Posterior vena cava (tissue), 2 donors: Measurements from ENCODE around the gene HPCAL4. TPM values are rescaled to one million over a fixed set of nuclear protein-coding genes. Genes with fewer than 3 reads are reported as not detected.

Source experiments
- DNase-seq: peaks from one replicate; pipeline ENCODE4 v3.0.0-alpha.2; 2020; ENCODE audit warnings: low spot score
- intact Hi-C, 2 donors: fragments of 100-400 bp; cut with DNase I; formaldehyde crosslinking; loops; one replicate each; pipeline versions ENCODE4 v1.14.1 to v1.14.2; 2022 to 2023
- total RNA-seq, 2 donors: library from RNA; stranded (reverse); fragmentation: NEBNext Ultra II Directional; extraction: Animal tissue kit (Norgen Biotek cat#: 25700); gene quantifications; one replicate each; pipeline ENCODE4 v1.2.1, GENCODE V29; 2021
- donor health status: DM: yes; HTN: yes; CAD: no.
- donor health status: DM: yes; HTN: yes; CAD: no.

The HPCAL4 gene
- total RNA-seq, 2 donors from 2014 or later, result 0.09 TPM; not detected in 1

GRCh38 chr1:39711104-39711965 lies 20.1 kb upstream of the HPCAL4 start:
- intact Hi-C loops, result no loop called here
- no peak for DNase-seq

- intact Hi-C loops, result loop anchor here in 1 of 2 donors (5.0 kb wide), 1 partner anchor 100 kb away; no protein-coding TSS in a partner anchor
- no peak for DNase-seq
Measured at GRCh38 chr1:39707506-39707905, 16.3 kb upstream of the HPCAL4 start.

DNA sequence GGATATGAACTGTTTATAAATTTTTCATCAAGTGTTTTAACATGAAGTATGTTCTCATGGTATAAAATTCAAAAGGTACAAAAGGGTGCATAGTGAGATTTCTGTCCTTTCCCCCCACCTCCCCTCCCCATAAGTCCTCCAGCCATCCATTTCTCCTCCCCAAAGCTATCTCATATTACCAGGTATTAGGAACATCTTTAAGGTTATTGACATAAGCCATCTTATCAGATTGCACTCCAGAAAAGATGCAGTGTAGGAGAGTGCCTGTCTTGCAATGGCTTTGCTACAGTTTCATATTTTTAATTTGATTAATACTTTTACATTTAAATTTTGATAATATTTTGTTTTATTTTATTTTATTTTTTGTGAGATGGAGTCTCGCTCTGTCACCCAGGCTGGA lies 13.5 kb upstream of the HPCAL4 start:
- intact Hi-C loops, result loop anchor here in 1 of 2 donors (5.0 kb wide), 1 partner anchor 97 kb away; no protein-coding TSS in a partner anchor
- DNase-seq, result no peak

- DNase-seq, result no peak
- intact Hi-C loops, result no loop called here
Measured at GRCh38 chr1:39701049-39701439, 9.8 kb upstream of the HPCAL4 start.

GRCh38 chr1:39700348-39700747 lies 9.1 kb upstream of the HPCAL4 start:
- no peak for DNase-seq

DNA sequence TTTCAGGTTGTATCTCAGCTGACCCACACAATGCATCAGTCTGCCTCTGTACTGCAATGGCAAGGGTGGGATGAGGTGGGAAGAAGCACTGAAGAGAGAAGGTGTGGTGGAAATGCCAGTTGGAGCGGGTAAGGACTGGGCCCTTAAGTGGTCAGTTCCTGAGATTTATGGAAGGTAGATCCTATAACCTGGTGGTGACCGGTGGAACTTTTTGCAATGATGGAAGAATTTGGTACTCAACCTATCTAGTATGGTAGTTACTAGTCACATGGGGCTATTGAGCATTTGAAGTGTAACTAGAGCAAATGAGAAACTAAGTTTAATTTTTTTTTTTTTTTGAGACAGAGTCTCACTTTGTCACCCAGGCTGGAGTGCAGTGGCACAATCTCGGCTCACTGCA lies 8.2 kb upstream of the HPCAL4 start:
- DNase-seq, result no peak
- intact Hi-C loops, result no loop called here

More at GRCh38 chr1:39700348-39700747, 9.1 kb upstream of the HPCAL4 start:
- intact Hi-C loops, result no loop called here

- no peak for DNase-seq
- intact Hi-C loops, result no loop called here
Measured at GRCh38 chr1:39698568-39698967, 7.3 kb upstream of the HPCAL4 start.

- DNase-seq, result no peak
- intact Hi-C loops, result no loop called here
Measured at GRCh38 chr1:39696448-39696847, 5.2 kb upstream of the HPCAL4 start.

DNA sequence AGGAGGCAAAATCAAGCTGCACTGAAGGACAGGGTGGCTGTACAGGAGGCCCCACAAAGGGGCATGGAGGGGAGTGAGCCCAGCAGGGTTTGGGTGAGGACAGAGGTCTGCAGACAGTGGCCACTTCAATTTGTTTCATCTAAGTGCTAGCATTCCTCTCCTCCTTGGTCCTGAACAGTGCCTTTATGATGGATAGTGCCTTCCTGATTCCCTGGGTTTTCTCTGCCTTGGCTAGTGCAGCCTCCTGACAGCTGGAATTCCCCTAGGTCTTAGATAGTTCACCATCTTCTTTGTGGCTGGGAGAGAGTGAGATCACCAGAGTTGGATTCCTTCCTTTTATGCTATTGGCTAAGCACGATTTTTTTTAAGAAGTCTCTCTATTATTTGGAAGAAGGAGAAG lies 3.8 kb upstream of the HPCAL4 start:
- intact Hi-C loops, result no loop called here
- no peak for DNase-seq

DNA sequence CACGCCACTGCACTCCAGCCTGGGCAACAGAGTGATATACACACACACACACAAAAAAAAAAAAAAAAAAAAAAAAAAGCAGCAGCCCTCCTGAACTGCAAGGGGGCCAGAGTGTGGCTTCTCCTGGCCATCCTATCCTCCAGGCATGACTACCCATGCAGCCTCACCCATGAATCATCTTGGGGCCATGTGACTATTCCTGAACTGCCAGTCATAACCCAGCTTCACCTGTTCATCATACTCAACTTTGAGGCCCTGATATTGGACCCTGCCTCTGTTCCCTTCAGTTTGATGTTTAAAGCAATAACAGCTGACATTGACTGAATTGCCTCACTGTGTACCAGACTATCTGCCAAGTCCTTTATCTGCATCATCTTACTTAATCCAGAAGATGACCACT lies 2.8 kb upstream of the HPCAL4 start:
- no peak for DNase-seq
- intact Hi-C loops, result no loop called here

GRCh38 chr1:39692152-39693074 lies 1.2 kb upstream of the HPCAL4 start:
- intact Hi-C loops, result no loop called here
- DNase-seq, result no peak

DNA sequence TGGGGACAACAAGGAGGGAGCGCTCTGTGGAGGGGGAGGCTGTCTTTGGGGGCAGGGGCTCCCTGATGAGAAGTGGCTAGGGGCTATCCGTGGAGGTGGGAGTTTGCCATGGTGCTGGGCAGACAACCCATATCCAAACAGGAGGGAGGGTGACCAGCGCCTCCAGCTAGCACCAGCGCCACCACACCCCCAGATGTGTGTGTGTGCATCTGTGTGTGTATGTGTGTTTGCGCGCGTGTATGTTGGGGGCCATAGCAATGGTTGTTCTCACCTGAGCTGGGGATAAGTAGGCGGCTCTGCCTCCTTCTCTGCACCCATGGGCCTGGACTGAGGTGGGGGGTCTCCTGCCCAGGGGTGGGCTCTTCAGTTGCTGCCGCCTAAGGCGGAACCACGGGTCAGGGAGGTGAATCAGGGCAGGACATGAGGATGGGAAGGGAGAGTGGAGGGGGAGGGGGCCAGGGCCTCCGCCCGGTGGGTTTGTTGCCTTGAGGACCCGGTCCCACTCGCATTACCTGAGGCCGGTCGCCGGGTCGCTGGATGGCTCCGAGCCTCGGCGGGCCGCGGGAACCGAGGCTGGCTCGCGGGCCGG lies 345 bp downstream of the HPCAL4 start:
- intact Hi-C loops, result no loop called here
- DNase-seq, result no peak

DNA sequence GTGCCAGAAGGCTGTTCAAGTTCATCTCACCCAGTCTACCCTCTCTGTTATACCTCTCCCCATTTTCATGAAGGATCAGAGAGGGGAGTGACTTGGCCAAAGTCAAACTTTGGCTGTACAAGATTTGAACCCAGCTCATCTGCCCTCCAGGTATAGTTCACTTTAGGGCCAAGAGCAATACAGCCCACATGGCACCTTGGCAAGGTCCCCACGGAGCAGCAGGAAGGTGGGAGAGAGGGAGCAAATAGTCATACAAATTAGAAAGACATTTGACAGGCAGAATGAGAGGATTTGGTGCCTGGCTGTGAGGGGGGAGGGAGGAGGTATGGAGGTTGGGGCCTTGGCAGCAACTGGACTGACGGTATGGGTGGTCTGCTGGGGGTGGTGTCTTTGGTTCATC lies 1.0 kb downstream of the HPCAL4 start:
- peak; percentile 34 for DNase-seq
- intact Hi-C loops, result no loop called here

- peak; percentile 12 for DNase-seq
- intact Hi-C loops, result no loop called here
Measured at GRCh38 chr1:39689635-39690034, 1.6 kb downstream of the HPCAL4 start.

- no peak for DNase-seq
- intact Hi-C loops, result no loop called here
Measured at GRCh38 chr1:39689214-39689613, 2.0 kb downstream of the HPCAL4 start.

- DNase-seq, result peak; percentile 48
- intact Hi-C loops, result no loop called here
Measured at GRCh38 chr1:39688706-39689105, 2.5 kb downstream of the HPCAL4 start.

DNA sequence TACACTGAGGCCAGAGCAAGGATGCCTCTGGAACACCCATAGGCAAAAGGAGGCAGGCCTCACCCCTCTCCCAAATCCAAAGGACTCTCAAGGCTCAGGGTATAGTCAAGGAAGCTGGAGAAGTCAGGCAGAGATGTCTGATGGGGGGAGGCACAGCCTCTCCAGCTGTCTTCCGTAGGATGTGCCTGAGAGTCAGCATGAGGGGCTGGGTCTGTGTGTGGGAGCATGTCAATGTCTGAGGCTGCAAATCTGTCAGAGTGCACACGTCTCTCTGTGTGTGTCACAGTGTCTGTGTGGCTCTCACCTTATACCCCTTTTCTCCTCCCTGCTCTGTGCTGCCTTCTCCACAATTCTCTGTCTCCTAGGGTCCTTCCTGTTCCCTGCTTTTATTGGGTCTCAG lies 4.0 kb downstream of the HPCAL4 start:
- peak; percentile 15 for DNase-seq
- intact Hi-C loops, result no loop called here

DNA sequence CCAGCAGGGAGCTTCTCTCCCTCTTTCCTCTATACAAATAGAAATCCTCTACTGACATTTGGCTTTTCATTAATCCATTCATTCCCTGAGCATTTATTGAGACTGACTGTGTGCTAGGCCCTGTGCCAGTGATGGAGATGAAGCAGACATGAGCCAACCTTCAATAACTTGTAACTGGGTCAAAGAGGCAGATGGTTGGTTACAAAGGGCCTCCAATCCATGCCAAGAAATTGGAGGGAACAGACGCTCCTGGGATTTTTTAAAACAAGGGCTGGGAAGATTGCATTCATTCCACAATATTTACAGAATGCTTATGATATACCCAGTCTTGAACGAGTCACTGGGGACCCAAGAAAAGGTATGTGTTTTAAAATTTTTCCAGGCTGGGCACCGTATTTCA lies 6.2 kb downstream of the HPCAL4 start:
- no peak for DNase-seq
- intact Hi-C loops, result no loop called here

DNA sequence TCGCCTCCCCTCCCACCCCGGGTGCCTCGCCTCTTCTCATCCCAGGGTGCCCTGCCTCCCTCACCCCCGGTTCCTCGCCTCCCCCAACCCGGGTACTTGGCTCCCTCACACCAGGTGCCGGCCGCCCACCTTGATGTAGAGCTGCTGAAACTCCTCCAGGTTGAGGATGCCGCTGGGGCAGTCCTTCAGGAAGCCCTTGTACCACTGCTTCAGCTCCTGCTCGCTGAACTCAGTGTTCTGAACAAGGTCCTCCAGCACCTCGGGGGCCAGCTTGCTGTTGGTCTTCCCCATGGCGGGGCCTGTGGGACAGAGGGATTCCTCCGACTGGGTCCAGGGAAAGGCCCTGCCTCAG lies 6.9 kb downstream of the HPCAL4 start:
- no peak for DNase-seq
- intact Hi-C loops, result no loop called here
